H54 (cell line): ENCODE data around the gene NXF3.
"Not testable (repeated sequence)": the region's sequence is repeated elsewhere in the genome, so short reads cannot be mapped to it uniquely, and the experiment has no call there.

ENCODE experiments used
- DNase-seq: peaks from one replicate; pipeline ENCODE4 v3.0.0; 2011; ENCODE audit warnings: low spot score, mixed read lengths; ENCODE audit not compliant: insufficient read length
- FAIRE-seq: peaks from 3 replicates; lab custom pipeline; 2011; peaks lifted over from hg19 to GRCh38; lab: Jason Lieb, UNC
- POLR2A ChIP-seq: IDR thresholded peaks from 2 replicates; pipeline ENCODE4 v1.6.1; 2011; ENCODE audit warnings: low read depth, mild to moderate bottlenecking, low read length

Gene NXF3

DNA sequence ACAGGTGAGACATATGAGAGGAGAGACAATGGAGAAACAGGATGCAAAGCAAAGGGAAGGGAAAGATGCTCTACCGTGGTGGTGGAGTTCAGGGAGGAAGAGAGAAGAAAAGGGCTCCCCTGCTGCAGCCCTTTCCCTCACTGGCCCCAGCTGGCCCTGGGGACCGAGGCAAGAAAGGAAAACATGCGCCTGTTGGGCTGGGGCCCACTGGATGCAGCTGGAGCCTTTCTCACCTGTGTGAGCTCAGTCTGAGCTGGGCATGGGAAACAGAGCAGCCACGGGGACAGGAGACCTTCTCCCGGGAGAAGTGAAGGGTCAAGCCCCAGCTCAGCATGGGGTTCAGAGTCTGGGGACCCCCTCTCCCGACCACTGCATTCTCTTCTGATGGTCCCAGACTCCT, 11.9 kb downstream of the NXF3 start:
- FAIRE-seq (no peak), DNase-seq (no peak)
- no peak for TF ChIP-seq POLR2A

DNA sequence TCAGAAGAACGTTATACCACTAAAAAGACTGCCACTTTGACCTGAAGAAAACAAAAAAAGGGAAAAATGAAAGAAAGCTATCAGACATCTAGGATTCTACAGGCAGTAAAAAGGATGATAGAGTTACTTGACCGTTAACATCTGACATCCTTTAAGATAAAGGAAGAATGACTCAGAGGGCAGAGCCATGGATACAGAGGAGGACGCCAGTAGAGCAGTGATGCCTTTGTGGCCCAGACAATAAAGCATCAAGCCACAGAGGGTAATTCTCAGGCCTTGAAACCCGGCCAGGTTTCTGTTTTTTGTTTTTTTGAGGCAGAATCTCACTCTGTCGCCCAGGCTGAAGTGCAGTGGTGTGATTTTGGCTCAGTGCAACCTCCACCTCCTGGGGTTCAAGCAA, 19.5 kb downstream of the NXF3 start:
- DNase-seq (no peak), FAIRE-seq (no peak)
- TF ChIP-seq POLR2A: no peak

DNA sequence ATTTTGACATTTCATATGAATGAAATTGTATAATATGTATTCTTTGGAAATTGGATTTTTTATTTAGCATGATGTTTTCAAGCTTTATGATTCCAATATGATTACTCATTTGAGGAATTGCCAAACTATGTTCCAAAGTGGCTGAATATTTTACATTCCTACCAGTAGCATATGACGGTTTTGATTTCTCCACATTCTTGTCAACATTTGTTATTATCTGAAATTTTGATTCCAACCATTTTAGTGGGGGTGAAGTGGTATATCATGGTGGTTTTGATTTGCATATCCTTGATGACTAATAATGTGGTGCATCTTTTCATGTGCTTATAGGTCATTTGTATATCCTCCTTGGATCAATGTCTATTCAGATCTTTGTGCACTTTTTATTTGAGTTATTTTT, 26.3 kb downstream of the NXF3 start:
- DNase-seq (no peak), FAIRE-seq (no peak)
- TF ChIP-seq POLR2A: no peak

DNA sequence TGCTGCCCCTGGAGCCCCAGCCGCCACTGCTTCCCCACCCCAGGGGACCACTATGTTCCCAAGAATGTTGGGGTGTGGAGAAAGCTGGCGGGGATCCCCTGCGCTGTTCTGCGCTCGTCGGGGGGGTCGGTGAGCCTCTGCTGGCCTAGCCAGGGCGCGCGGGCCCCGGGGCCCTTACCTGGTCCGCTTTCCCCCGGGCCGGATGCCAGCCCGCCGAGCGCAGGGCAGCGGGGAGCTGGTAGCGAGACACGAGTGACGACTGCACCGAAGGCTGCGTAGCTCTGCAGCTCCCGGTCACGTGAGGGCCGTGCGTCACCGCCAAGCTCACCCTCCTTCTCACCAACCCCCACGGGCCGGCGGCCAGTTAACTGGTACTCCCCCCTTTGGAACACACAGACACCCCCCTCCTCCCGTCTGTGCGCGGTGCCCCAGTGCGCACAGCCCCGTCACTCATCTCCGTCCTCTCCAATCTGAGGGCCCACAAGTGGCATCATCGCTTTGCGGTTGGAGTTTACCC, 29.0 kb downstream of the NXF3 start, which contains the start of gene BEX1:
BEX1 (minus strand) TSS at position 254 of the 517 bp plus-strand sequence. CDS start 897 bp downstream, outside the sequence.
- no peak for FAIRE-seq
- DNase-seq: no peak
- TF ChIP-seq POLR2A: no peak

DNA sequence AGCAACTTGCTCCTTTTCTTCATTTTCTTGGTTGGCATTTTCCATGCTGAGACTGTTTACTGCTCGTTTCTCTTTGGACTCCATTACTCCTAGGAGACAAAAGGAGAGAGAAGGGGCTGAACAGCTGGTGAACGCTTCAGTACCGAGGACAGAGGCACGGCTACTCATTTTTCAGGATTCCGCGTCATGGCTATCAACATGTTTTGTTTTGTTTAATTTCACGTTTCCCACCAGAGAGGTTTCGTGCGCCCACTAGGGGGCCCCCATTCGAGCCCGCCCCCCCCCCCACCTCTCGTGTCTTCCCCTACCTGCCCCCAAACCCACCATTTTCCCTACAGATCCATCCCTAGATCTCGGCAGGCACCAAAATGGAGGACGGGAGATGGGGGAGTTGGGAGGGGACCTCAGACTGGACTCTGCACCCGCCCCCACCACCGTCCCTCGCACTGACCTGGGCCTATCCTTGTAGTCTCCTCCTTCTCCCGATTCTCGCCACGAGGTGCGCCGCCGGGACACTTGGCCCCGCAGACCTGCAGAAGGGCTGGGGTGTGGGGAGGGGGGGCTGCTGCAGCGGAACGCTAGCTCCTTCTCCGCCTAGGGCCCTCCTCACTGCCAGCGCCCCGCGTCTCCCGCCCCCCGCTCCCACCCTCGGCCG, 29.6 kb downstream of the NXF3 start:
- TF ChIP-seq POLR2A: no peak
- DNase-seq (peak; percentile 7), FAIRE-seq (no peak)

DNA sequence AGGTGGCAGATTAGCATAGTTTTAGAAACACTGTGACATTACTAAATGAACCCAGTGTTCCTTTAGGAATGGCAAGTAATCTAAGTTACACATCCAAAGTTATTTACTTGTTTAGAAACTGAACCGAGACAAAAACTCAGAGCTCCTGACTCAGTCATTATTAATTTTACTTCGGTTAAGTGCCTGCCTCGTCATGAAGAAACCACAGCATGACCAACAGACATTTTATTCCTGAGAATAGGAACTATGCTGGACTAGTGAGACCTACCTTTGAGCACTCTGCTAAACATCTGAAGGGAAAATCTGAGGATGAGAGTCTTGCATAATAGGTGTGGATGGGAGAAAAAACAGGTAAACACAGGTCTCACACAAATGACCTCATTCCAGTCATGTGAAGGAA, 31.5 kb downstream of the NXF3 start:
- DNase-seq (no peak), FAIRE-seq (no peak)
- no peak for TF ChIP-seq POLR2A

DNA sequence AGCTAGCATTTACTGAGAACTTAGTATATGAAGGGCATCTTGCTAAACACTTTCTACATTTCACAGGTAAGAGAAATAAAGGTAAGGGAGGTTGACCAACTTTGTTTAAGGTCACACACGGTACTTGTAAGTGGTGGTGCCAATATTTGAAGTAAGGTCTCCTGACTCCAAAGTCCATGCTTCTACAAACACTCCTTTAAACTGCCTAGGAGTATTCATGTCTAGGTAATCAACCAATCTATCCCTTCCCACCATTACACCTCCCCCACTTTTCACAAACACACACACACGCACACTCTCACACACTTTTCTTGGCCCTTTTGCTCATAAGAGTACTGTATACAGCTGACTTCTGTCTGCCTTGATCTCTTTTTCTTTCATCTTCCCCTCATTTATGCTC, 36.0 kb downstream of the NXF3 start:
- FAIRE-seq (no peak), DNase-seq (no peak)
- TF ChIP-seq POLR2A: no peak

DNA sequence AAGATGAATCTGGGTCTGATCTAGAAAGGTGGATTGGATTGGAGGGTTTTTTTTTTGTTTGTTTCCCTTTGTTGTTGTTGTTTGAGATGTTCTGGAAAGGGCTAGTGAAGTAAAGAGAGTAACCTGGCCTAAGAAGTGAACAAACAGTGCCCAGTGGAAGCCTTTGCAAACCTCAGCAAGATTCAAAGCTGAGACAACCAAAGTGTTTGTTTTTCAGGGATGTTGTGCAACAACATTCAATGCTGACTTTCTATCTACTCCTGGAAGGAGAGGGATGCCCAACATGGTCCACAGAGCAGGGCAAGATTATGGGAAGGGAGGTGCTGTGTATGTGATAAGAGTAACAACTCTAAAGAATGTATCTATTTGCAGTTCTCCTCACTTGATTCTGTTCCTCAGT, 40.3 kb downstream of the NXF3 start:
- no peak for FAIRE-seq
- TF ChIP-seq POLR2A: no peak
- DNase-seq: no peak

DNA sequence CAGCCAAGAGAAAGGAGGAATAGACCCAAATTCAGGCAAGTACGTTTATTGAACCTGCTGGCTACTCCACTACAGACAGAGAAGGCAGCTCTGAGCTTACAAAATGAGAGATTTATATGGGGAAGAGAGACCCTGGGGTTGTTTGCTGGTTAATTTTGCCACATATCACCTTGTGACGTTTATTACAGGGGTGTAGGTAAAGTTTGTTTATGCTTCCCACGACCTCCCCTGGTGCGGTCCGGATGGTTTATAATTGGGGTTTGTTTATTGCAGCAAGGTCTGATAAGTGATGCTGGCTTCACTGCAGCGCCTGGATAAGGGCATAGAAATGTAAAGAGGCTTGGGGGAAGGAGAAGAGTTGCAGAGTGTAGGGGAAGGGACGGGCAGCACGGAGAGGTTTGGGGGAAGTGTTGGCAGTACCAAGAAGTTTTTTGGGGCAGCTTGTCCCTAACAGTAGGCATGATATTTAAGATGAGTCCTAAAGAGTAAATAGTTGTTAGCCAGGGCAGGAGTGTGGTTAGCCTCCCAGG, 41.6 kb downstream of the NXF3 start:
- TF ChIP-seq POLR2A: no peak
- no peak for DNase-seq
- FAIRE-seq: no peak

DNA sequence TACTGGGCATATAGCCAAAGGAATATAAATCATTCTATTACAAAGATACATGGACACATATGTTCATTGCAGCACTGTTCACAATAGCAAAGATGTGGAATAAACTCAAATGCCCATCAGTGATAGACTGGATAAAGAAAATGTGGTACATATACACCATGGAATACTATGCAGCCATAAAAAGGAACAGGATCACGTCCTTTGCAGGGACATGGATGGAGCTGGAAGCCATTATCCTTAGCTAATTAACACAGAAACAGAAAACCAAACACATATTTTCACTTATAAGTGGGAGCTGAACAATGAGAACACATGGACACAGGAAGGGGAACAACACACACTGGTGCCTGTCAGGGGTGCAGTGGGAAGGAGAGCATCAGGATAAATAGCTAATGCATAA, 59.6 kb downstream of the NXF3 start:
- not testable (repeated sequence) for DNase-seq, FAIRE-seq
